COLO668 (cell line): ENCODE results near the gene KANK4.

Experiments
- DNase-seq: peaks from one replicate; lab custom pipeline; 2025; ENCODE audit not compliant: unreplicated experiment; lab: John Stamatoyannopoulos, UW

The KANK4 gene

DNA sequence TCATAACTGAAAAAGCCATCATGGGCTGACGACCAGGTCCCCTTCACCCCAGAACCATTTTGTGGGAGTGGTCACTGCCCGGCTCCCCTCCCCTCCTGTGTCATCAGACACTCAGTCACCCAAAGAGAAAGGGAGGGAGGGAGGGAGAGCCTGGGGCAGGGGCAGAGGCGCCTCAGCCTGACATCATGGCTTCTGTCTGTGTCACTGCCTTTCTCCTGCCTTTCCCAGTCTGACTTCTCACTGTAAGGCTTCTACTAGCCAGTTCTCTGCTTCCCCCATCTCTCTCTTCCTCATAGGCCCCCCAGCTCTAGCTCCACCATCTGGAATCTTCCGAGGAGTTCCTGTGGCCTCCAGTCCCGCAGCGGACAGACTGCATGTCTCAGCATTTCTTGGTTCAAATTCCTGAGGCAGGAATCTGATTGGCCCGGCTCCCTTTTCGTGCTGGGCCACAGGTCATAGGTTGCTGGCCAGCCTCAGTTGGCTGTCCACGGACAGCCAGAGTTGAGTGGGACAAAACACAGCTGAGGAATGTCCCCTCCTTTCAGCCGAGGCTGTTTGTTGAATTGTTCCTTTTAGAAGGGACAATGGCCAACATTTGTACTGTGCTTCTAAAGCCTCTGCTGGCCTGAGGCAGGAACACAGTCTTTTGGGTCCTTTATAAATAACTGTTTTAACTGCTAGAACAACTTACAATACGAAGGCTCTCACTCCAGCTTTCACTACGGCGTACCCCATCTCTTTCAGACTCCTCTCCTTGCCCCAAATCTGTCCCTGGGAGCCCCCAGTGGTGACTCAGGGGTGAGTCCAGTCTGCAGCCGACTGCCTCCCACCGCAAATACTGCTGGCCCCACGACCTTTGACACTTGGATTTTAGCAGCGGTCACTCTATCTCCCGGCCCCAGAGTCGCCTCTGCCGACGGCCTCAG lies 18.7 kb upstream of the KANK4 start:
- DNase-seq, result no peak

DNA sequence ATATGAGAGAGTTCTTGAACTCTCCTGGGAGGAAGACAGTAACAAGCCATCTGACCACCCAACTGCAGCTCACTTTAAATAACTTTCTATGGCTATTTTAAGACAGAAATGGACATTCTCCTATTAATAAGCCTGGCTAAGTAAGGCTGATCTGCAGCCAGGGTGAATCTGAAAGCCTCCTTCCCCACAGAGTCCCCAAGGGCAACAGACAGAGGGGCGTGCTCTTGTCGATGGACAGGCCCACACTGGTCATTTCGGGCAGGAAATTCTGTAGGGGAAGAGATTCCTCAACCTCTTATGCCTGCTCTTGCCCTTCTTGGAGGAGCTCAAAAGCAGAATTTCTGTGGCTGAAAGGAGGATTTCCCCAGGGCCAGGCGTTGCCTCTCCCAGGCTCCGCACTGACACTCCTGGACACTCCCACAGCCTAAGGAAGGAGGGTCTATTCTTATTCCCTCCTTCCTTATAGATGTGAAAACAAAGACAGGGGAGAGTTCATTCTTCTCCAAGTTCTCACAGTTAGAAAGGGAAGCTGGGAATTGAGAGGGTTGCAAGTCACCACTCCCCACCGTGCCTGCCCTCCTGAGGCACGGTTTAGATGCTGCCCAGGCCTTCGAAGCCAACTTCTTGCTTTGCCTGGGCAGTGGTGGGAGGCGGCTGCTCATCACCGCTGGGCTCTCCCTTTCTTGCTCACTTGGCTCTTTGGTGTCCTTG lies 17.9 kb upstream of the KANK4 start:
- no peak for DNase-seq

DNA sequence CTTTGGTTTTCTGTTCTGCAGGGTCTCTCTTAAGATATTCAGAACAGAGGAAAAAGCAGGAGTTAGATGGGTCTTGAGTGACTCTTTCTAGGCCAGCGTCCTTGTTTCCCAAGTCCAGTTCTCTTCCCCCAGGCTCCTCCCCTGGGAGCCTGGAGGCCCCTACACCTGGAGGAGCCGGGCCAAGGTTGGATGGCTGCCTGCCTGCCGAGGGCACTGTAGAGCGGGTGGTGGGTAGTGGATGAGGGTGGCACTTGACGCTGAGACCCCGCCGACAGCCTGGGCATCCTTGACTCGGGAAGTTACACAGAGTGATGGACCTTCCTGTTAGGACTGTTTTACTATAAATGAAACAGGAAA lies 17.4 kb upstream of the KANK4 start:
- DNase-seq, result no peak

DNA sequence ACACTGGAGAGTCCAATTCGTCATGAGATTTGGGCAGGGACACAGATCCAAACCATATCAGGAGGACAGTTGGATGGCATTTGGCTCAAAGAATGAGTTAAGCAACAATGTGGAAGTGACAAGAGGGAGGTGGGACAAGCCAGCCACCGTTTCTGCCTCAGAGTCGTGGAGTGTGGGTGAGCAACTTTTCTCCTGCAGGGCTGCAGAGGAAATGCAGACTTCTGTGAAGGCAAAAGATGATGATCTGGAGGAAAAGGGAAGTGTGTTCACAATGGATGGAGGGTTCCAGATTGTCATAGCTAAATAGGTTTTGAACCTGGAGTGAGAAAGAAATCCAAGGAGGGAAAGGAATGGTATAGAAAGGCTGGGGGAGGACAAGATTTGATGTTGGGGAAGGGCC lies 16.4 kb upstream of the KANK4 start:
- DNase-seq, result no peak

DNA sequence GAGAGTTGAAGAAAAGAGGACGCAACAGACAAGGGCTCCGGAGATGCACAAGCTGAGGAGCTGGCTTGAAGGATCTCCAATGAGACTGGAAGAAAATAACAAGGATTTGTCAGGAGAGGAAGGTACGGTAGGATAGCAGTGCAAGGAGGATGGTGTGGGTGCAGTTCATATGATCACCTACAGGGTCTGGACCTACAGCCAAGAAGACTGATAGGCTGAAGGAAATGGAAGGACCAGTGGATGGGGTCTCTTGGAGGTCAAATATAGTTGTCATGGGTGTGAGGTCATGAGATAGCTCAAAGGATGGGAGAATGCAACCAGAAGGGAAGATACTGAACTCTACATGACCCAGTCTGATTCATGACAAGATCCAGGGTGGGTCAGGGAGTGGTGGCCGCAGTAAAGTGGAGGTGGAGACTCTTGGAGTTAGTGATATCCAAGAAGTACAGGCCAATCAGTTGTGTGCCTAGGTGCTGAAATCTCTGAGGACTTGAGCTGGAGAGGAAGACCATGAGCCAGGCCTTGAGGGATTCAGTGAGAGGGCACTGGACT lies 15.3 kb upstream of the KANK4 start:
- DNase-seq, result no peak

DNA sequence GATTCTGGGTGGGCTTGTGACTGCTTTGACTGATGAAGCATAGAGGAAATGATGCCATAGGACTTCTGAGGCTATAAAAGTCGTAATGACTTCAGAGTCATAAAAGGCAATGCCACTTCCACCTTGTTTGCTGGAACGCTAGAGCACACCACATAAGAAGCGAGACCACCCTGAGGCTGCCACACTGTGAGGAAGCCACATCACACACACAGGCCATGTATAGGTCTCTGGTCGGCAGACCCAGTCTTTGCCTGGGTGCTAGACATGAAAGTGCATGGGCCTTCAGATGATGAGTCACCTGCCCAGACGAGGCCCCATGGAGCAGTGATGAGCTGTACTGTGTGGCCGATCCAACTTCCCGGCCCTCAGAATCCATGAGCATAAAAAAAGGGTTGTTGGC lies 14.2 kb upstream of the KANK4 start:
- no peak for DNase-seq

DNA sequence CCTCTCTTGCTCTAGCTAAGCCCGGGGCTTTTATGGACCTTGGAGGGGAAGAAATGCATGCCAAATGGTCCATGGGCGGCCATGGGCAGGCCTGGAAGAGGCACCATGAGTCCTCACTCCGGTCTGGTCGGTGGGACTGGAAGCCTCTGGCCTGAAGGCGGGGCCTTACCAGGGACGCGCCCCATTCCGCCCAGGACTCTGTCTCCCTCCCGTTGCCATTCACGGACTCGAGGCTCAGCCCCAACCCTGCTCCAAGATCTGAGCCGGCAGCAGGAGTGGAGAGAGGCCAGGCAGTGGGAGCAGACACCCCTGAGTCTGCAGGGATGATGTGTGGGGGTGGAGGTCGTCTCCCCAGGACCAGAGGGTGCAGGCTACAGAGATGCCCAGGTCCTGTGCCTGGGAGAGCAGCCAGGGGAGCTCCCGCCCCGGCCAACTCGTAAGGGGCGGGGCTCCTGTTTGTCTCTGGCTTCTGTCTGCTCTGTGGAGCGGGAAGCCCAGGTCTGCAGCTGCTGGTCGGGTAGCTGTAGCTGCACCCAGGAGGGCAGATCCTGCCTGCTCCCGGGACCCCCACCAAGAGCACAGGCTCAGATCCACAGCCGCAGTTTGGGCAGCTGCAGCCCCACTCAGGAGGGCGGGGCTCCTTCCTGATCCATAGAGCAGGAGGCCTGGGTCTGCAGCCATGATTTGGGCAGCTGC lies 8.3 kb upstream of the KANK4 start:
- DNase-seq, result peak; percentile 33

DNA sequence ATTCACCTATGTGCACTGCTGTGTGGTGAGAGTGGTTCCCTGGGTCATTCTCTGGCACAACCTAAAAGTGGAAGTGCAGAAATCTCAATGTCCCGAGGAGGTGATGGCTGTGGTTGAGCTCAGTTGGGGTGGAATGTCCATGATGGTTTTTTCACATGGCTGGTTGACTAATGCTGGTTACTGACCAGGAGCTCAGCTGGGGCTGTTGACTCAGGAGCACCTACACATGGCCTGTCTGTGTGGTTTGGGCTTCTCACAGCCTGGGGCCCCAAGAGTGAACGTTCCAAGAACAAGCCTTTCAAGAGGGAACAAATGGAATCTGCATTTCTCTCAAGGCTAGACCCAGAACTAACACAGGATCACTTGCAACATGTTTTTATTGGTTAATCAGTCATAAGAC lies 6.4 kb upstream of the KANK4 start:
- no peak for DNase-seq

DNA sequence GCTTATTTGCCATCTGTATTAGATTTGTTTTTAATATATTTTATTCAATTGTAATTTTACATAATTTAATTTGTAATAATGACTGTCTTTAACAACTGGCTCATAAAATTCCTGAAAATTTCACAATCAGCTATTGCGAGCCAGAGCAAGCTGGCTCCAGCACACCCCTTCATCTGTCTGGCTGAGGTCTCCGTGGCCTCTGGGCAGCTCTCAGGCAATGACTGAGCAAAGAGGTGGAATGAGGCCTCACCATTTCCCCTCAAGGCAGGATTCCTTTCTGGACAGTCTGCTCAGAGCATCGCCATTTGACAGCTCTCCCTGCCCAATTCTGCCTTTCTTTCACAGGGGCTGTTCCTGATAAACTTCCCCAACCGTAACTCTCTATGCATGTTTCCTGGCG lies 5.8 kb upstream of the KANK4 start:
- no peak for DNase-seq

DNA sequence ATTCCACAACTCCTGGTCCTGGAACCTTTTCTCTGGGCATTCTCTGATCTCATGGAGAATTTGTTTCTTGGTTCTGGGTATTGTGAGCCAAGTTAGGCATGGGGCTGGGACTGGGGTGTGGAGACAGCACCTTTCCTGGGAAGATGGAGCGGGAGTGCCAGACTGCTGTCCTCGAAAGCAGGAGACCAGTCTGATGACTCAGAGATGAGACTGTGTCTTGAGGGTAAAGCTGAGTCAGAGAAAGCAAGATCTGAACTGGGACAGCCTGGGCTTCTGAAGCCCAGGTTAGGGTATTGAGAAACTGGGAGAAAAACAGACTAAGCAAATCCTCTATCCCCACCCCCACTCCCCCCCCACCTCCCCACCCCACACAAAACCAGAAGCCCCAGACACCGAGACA lies 2.2 kb upstream of the KANK4 start:
- no peak for DNase-seq

DNA sequence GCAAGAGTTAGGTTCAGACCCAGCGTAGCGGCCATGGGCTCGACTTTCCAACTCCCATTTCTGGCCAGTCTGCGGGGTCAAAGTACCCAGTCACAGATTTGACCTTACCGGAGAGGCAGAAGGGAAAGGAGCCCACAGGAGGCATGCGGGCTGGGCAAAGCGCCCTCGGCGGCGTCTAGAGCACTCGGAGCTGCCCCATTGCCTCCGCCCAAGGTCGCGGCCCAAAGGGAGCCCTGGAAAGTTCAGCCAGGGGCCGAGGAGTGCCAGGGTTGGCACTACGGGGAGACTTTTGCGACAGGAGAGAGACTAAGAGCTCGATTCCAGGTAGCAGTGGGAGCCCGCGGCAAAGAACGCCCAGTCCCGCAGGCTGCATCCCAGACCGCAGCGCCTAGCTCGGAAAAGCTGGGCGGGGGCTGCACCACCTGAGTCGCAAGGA lies 896 bp downstream of the KANK4 start:
- no peak for DNase-seq

DNA sequence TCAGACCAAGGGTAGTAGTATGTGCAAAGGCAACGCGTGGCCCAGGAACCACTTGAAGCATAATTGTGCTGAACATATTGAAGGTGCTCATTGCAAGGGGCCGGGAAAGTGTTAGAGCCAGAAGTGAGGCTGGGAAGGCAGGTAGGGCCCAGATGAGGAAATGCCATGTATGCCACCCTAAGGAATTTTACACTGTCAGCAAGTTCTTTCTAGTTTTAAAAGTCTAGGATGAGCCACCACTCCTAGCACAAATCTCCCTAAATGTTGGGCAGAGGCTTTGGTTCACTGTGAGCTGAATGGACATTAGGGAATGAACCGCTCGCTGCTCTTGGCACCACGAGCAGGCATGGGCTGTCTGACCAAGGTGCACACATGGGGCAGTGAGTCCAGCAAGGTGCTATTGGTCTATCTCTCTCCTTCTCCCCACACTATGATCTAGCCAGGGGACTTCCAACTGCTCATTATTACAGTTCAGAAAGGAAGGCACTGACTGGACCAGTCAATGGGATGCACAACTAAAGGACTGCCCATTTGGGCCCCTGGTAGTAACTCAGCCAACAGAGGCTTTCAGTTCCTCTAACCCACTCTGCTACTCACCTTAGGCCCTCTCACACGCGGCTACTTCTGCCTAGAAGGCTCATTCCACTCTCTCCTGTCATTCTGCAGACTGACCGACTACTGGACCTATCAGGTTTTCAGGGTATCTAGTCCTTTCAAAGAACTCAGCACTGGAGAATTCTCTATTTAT lies 2.0 kb downstream of the KANK4 start:
- no peak for DNase-seq

DNA sequence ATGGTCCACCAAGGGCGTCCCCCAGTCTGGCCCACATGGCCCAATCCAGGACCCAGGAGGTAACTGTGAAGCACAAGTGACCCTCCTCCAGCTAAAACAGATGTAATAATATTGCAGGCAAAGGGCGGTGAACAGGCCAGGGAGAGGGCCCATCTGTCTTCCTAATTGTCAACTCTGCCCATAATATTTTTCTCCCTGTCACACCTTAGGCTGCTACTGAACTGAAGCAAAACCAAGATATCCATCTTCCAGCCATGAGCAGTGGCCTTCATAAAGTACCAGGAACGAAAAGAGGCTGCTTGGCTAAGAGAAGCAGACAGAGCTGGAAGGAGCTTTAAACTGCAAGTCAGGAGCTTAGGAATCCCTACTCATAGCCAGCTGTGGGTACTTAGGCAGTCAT lies 3.1 kb downstream of the KANK4 start:
- DNase-seq, result no peak

DNA sequence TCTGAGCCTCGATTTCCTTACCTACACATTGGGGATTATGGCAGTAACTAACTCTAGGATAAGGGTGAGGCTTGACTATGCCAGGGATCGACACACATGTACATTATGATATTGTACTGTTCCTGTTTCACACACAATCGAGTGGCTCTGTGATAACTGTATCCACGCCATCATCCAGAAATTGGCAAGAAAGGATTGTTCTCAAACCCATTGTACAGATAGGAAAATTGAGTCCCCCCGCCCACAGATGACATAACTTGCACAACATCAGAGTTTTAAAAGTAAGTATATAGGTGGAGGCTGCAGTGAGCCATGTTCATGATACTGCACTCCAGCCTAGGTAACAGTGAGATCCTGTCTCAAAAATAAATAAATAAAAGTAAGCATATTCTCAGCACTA lies 3.8 kb downstream of the KANK4 start:
- DNase-seq, result no peak

DNA sequence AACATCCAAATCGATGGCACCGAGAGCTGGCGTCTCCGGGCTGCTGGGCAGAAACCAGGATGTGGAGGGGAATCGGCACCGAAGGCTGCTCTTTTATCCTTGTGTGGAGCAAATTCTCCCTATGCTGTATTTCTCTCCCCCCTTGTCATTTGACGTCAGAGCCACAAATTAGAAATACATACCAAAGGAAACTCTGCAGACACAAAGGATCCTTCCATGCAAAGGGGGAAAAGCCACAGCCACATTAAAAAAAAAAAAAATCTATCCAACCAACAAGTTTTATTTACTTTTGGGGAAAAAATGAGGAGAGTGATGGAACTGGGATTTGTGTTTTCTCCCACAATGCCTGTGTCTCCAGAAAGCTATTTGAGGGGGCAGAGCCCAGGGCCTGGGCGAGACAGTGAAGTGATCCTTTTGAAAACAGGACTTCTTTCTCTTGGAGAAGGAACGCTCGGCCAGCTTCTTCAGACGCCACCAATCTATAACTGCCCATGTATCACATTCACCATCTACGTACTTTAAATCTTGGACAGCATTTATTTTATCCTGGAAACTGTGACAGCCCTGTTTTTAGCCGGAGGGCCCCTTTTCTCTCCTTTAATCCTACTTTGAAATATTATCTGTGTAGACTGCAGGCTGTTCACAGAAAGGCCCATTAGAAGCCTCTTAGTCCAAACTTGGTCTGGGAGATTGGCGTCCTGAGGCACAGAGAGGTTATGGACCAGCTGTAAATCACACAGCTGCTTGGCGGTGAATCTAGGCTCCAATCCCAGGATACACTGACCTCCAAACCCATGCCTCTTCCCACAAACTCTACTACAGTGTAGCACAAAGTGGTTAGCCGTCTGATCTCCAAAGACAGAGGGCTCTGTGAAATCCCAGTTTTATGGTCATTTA lies 4.5 kb downstream of the KANK4 start:
- no peak for DNase-seq

DNA sequence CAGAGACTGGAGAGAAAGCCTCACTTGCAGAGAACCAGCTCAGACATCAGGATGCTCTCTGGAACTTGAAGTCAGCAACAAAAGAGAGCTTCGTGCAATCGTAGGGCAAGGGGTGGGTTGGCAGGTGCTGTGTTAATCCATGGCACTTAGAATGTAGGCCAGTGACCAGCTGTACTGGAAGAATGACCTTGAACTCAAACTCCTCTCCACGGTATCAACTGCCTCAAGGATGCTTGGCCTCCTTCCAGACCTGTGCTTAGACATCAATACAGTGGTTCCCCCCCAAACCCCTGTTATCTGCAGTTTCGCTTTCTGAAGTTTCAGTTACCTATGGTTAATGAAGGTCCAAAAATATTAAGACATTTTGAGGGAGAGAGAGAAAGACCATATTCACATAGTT lies 6.5 kb downstream of the KANK4 start:
- DNase-seq, result no peak

DNA sequence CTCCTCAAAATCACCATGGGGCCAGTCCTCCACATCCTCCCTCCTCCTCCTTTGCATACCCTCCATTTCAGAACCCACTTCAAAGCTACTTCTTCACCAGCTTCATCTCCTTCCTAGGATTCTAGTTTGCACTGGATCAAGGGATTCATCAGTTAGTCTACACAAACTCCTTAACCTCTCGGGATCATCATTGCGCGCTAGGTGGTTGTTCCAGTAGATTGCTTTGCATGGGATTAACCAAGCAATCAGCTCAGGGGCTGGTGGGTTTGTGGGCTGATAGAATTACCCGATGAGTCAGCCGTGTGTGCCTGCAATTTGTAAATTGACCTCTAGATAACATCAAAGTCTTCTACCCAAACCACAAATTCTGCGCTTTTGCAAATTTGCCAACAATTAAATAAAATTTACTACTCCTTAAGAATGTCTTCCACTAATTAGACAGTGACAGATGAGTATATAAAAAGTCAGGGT lies 7.7 kb downstream of the KANK4 start:
- no peak for DNase-seq

DNA sequence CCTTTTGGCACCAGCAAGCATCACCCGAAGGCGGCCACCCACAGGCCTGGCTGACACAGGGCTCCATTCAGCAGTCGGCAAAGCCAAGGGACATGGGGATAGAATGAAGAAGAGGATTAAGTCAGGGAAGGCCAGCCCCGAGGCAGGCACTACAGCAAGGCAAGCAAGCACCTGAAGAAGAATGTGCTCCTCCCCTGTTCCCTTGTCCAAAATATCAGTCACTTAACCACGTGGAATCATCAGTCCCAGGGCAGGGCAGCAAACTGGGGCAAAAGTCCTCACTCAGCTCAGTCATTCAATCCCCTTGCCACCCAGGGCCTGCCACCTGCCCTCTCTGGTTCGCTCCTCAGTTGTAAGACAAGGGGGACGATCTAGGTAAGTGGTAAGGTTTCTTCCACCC lies 9.3 kb downstream of the KANK4 start:
- DNase-seq, result no peak

DNA sequence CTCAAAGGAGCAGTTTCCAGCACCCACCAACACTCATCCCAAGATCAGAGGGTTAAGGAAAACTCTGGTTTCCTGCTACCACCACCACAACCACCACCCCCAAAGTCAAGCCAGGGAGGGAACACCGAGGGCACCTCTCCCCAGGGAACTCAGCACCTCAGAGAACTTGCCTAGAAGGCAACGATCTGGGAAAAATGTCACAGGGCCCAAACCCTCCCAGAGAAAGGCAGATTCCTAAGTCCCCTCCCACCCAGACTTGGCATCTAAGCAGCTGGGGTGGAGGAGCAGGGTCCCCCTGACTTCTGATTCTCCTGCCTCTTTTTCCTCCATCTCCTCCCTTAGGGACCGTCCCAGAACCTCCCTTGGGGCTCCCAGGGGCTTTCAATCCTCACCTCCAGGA lies 10.6 kb downstream of the KANK4 start:
- DNase-seq, result no peak
